CD4-positive, alpha-beta T cell (primary cell): ENCODE results near the gene UPB1. TPM values are rescaled to one million over a fixed set of nuclear protein-coding genes. Genes with fewer than 3 reads are reported as not detected.

ENCODE experiments used
- ATAC-seq: fragments of 200-7000 bp; cut with Tn5 transposase; one replicate; pipeline ENCODE4 v1.10.0; 2022; ENCODE audit warnings: mild to moderate bottlenecking; ENCODE audit not compliant: poor library complexity
- CTCF ChIA-PET: fragments of 350-600 bp; sonication (Branson Sonifier 250); formaldehyde crosslinking; loops from one replicate; lab custom pipeline; 2021; ENCODE audit warnings: antibody characterized with exemption, inconsistent platforms; lab: Charles Lee
- POLR2A ChIA-PET: fragments of 350-600 bp; sonication (Branson Sonifier 250); formaldehyde crosslinking; loops from one replicate; lab custom pipeline; 2021; ENCODE audit warnings: antibody characterized with exemption, inconsistent platforms; lab: Charles Lee
- DNase-seq, 14 experiments: peaks; one replicate each; pipeline ENCODE4 v3.0.0-alpha.2; 2013 to 2020; ENCODE audit warnings: mixed read lengths in 2 of 14
- H3K27ac ChIP-seq, 2 donors: one replicate each; pipeline versions ENCODE4 v1.5.1 to v1.7.0; 2013; ENCODE audit warnings: low read length in 2 of 2, low read depth in 1 of 2, mild to moderate bottlenecking in 1 of 2
- H3K27me3 ChIP-seq, 2 experiments: 1 replicate in 1 of 2; 2 replicates in 1 of 2; pipeline versions ENCODE4 v1.6.1 to v1.7.0; 2013; ENCODE audit warnings: low read length in 2 of 2, control low read depth in 1 of 2, mild to moderate bottlenecking in 1 of 2, moderate library complexity in 1 of 2; ENCODE audit not compliant: insufficient read depth in 2 of 2, control insufficient read depth in 1 of 2
- H3K36me3 ChIP-seq: one replicate; pipeline ENCODE4 v1.6.1; 2013; ENCODE audit warnings: low read length, control low read depth; ENCODE audit not compliant: insufficient read depth
- H3K4me1 ChIP-seq: one replicate; pipeline ENCODE4 v1.6.1; 2013; ENCODE audit warnings: low read length, control low read depth; ENCODE audit not compliant: insufficient read depth
- H3K4me3 ChIP-seq: one replicate; pipeline ENCODE4 v1.5.1; 2013; ENCODE audit warnings: mild to moderate bottlenecking, low read length, moderate library complexity
- H3K9me3 ChIP-seq, 2 experiments: 1 replicate in 1 of 2; 2 replicates in 1 of 2; pipeline versions ENCODE4 v1.6.1 to v1.7.0; 2013; ENCODE audit warnings: low read length in 2 of 2, mild to moderate bottlenecking in 2 of 2, control low read depth in 1 of 2, moderate library complexity in 1 of 2; ENCODE audit not compliant: control insufficient read depth in 1 of 2, insufficient read depth in 1 of 2
- H3K27ac Mint-ChIP-seq: one replicate; pipeline ENCODE4 v1.8.0; 2020; ENCODE audit warnings: mixed read lengths
- H3K27me3 Mint-ChIP-seq: one replicate; pipeline ENCODE4 v1.8.0; 2021; ENCODE audit warnings: mixed read lengths
- H3K36me3 Mint-ChIP-seq: one replicate; pipeline ENCODE4 v1.8.0; 2021; ENCODE audit warnings: low read depth, mixed read lengths
- H3K4me1 Mint-ChIP-seq: one replicate; pipeline ENCODE4 v1.8.0; 2021; ENCODE audit warnings: low read depth, mixed read lengths
- H3K4me3 Mint-ChIP-seq: one replicate; pipeline ENCODE4 v1.8.0; 2020; ENCODE audit warnings: mild to moderate bottlenecking, mixed read lengths
- H3K9me3 Mint-ChIP-seq: one replicate; pipeline ENCODE4 v1.8.0; 2020; ENCODE audit warnings: mixed read lengths
- CTCF ChIP-seq: fragments of 200-600 bp; IDR thresholded peaks from one replicate; pipeline ENCODE4 v1.8.0; 2022; ENCODE audit warnings: antibody characterized with exemption, mild to moderate bottlenecking
- intact Hi-C, 2 experiments: fragments of 100-400 bp; cut with DNase I in 1 of 2; cut with micrococcal nuclease in 1 of 2; formaldehyde crosslinking; loops; one replicate each; pipeline versions ENCODE4 v1.15.1 to v1.9.0; 2023 to 2025; cut with DNase I, micrococcal nuclease
- total RNA-seq, 174 experiments: library from RNA in 2 of 174; stranded (reverse) in 2 of 174; gene quantifications; one replicate each; pipeline ENCODE4 v1.2.3 and lab custom pipeline; 2021 to 2026

UPB1 gene
- total RNA-seq, 2 experiments from 2014 or later = 2.7 to 3.7 TPM

- ChIA-PET POLR2A (interaction anchor here (2.3 kb wide), 1 partner anchor 70 kb away, joined by 7 read pairs; the partner anchor contains the start of gene ADORA2A), CTCF (no interaction called here)
- Mint-ChIP-seq H3K27ac (no peak overlapping the region), H3K36me3 (no peaks in the 10 kb centered on the region), H3K9me3 (no peaks in the 10 kb centered on the region), H3K4me1 (peaks cover 23% of the 10 kb centered on the region), H3K4me3 (no peak overlapping the region), H3K27me3 (peaks cover 25% of the 10 kb centered on the region)
- DNase-seq (no peak), ATAC-seq (no peak)
- H3K27ac ChIP-seq = no peak overlapping the region
- no peak overlapping the region for H3K4me3 ChIP-seq
- intact Hi-C loops = no loop called here
- H3K27me3 ChIP-seq = peaks cover 10 to 18% of the 10 kb centered on the region in 2 experiments
- no peaks in the 10 kb centered on the region for H3K36me3 ChIP-seq
- no peak for TF ChIP-seq CTCF
- peaks cover 8% of the 10 kb centered on the region for H3K4me1 ChIP-seq
- peaks cover 0 to 8% of the 10 kb centered on the region in 2 experiments for H3K9me3 ChIP-seq
Observed at GRCh38 chr22:24497841-24498258, 2.7 kb downstream of the UPB1 start.

- Mint-ChIP-seq H3K9me3 (no peaks in the 10 kb centered on the region), H3K4me3 (no peak overlapping the region), H3K27ac (no peak overlapping the region), H3K4me1 (peaks cover 26% of the 10 kb centered on the region), H3K36me3 (no peaks in the 10 kb centered on the region), H3K27me3 (peaks cover 20% of the 10 kb centered on the region)
- intact Hi-C loops = no loop called here
- no peak overlapping the region for H3K27ac ChIP-seq
- peaks cover 0 to 8% of the 10 kb centered on the region in 2 experiments for H3K9me3 ChIP-seq
- POLR2A ChIA-PET = interaction anchor here (0.8 kb wide), 1 partner anchor 75 kb away, joined by 3 read pairs; no protein-coding TSS in a partner anchor
- no peak overlapping the region for H3K4me3 ChIP-seq
- ATAC-seq (no peak), DNase-seq (no peak)
- peaks cover 8 to 18% of the 10 kb centered on the region in 2 experiments for H3K27me3 ChIP-seq
- no peak for TF ChIP-seq CTCF
- peaks cover 11% of the 10 kb centered on the region for H3K4me1 ChIP-seq
- no peaks in the 10 kb centered on the region for H3K36me3 ChIP-seq
- CTCF ChIA-PET = no interaction called here
Observed at GRCh38 chr22:24498824-24499223, 3.7 kb downstream of the UPB1 start.

GRCh38 chr22:24499706-24500276, 4.7 kb downstream of the UPB1 start:
- H3K27me3 ChIP-seq = peaks cover 5 to 10% of the 10 kb centered on the region in 2 experiments
- Mint-ChIP-seq H3K27ac (no peak overlapping the region), H3K27me3 (peaks cover 16% of the 10 kb centered on the region), H3K9me3 (no peaks in the 10 kb centered on the region), H3K4me1 (peaks cover 26% of the 10 kb centered on the region), H3K36me3 (no peaks in the 10 kb centered on the region), H3K4me3 (no peak overlapping the region)
- peaks cover 11% of the 10 kb centered on the region for H3K4me1 ChIP-seq
- H3K9me3 ChIP-seq = peaks cover 0 to 7% of the 10 kb centered on the region in 2 experiments
- no peak overlapping the region for H3K27ac ChIP-seq
- ChIA-PET POLR2A (no interaction called here), CTCF (no interaction called here)
- intact Hi-C loops = loop anchor here in 1 of 2 experiments (5.0 kb wide), 1 partner anchor 172 kb away; no protein-coding TSS in a partner anchor
- DNase-seq = no peak
- no peak for TF ChIP-seq CTCF
- no peak for ATAC-seq
- H3K36me3 ChIP-seq = no peaks in the 10 kb centered on the region
- H3K4me3 ChIP-seq = no peak overlapping the region
